Measurements from ENCODE around the gene TUBB8.
A peak's percentile ranks its signal among the peaks of the same experiment; 100 is the strongest.
"Not testable (repeated sequence)": the region's sequence is repeated elsewhere in the genome, so short reads cannot be mapped to it uniquely, and the experiment has no call there.

The TUBB8 gene

DNA sequence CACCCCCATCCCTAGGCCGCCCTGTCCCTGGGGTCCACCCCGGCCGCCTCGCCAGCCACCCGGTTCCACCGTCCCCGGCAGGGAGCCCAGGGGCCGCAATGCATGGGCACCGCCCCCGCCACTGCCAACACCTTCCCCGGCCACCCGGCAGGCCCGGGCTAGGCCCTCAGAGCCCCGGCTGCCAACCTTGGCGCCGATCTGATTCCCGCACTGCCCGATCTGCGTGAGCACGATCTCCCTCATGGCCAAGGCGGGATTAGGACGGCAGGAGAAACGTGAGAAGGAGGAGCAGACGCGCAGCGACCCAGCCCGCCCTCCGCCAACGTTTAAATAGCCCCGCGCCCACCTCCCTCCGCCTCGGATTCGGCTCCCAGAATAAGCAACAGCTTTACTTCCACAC is at the start of gene TUBB8:
Gene TUBB8, minus strand, starts transcription at position 301 of the 400 bp plus-strand sequence. Its CDS starts 58 bp downstream, at position 243.
- DNase-seq (ENCODE audit: low spot score): no peak

DNA sequence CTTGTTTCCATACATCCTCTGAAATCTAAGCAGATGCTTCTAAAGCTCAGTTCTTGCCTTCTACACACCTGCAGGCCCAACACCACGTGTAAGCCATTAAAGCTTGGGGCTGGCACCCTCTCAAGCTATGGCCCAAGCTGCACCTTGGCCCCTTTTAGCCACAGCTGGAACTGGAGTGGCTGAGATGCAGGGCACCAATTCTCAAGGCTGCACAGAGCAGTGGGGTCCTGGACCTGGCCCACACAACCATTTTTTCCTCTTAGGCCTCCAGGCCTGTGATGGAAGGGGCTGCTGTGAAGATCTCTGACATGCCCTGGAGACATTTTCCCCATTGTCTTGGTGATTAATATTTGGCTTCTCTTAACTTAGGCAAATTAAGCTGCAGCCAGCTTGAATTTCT is 47.4 kb upstream of the TUBB8 start:
- DNase-seq (ENCODE audit: low spot score): no peak

DNA sequence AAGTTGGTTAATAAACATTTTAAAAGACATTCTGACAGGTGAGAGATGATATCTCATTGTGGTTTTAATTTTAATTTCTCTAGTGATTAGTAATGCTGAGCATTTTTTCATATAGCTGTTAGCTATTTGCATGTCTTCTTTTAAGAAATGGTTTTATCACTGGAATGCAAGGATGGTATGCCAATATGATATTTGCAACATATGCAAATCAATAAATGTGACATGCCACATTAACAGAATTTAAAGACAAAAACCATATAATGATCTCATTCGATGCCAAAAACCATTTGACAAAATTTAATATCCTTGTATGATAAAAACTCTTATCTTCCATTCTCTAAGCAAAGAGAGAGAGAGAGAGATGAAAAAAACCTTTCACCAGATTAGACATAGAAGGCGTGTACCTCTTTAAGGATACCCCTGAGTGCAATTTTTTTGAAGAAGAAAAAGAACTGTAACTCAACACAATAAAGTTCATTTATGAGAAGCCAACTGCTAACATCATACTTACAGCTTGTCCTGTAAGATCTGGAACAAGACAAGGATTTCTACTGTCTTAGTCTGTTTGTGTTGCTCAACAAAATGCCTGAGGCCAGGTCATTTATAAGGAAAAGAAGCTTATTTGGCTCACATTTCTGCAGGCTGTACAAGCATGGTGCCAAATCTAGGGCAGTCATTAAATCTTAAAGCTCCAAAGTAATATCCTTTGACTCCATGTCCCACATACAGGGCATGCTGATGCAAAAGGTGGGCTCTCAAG is 46.4 kb upstream of the TUBB8 start:
- DNase-seq (ENCODE audit: low spot score): no peak

DNA sequence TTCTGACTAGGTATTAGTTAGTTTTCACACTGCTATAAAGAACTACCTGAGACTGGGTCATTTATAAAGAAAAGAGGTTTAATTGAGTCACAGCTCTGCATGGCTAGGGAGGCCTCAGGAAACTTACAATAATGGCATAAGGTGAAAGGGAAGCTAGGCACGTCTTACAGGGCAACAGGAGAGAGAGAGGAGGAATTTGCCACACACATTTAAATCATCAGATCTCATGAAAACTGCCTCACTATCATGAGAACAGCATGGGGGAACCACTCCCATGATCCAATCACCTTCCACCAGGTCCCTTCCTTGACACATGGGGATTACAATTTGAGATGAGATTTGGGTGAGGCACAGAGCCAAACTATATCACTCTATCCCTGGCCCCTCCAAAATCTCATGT is 45.5 kb upstream of the TUBB8 start:
- no peak for DNase-seq (ENCODE audit: low spot score)

DNA sequence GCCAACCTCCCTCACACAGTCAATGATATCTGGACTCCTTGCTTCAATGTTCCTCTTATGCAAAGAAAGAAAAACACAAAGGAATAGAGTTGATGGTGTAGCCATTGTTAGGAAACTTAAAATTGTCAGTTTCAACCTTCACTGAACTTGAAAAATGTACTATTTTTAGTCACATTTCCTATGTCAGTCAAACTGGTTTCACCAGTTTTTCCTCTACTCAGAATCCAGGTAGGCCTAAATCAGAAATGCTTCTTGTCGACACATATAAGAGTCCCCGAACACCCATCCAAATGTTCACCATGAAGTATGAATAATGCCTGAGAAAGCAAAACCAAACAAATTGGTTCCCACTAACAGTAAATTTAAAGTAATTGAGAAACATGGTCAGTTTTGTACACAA is 43.8 kb upstream of the TUBB8 start:
- no peak for DNase-seq (ENCODE audit: low spot score)

DNA sequence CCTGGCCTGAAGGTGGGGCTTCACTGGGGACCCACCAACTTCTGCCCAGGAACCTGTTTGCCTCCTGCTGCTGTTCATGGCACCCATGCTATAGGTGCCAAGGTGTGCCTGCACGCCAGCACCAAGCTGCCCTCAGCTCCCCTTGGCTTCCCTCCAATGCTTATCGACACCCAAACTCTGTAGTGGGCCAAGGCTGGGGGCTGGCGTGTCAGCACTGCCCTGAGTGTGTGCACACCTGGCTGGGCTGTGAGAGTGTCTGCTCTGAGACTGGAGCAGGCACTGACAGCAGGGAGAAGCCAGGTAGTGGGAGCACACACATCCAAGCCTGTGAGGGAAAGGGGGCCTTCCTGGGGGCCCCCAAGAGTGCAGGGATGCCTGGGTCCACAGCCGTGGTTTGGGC is 43.1 kb upstream of the TUBB8 start:
- no peak for DNase-seq (ENCODE audit: low spot score)

DNA sequence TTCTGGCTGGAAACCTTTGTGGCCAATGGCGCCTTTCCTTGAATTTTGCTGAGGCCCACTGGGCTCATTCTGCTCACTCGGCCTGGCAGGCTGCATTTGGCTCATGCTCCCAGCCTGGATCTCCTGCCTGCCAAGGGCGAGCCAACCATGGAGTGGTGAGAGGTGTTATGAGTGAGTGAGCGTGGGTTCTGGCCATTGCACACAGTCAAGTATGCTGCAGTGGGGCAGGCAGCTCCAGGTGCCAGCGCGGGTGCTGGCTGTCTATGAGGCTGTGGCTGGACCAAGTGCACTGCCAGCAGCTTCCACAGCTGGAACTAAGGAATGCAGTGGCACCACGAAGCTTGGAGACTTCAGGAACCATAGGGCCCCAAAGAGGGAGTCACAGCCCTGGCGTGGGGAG is 42.2 kb upstream of the TUBB8 start:
- no peak for DNase-seq (ENCODE audit: low spot score)

DNA sequence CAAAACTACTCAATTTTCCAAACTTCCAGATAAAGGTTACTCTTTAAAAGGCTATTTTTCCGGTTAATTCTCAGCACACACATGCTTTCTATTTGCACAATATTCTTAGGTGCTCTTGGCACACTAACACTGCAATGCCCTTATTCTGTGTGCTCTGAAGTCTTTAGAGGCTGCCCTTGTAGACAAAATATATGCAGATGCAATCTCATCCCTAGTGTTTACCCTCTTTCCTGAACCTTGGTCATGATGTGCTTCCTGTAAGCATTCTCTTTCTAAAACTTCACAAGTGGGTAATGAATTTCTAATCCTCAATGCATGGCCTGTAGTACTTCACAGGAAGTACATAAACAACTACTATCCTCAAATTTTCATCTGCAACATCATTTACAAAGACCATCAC is 41.1 kb upstream of the TUBB8 start:
- DNase-seq (ENCODE audit: low spot score): no peak

DNA sequence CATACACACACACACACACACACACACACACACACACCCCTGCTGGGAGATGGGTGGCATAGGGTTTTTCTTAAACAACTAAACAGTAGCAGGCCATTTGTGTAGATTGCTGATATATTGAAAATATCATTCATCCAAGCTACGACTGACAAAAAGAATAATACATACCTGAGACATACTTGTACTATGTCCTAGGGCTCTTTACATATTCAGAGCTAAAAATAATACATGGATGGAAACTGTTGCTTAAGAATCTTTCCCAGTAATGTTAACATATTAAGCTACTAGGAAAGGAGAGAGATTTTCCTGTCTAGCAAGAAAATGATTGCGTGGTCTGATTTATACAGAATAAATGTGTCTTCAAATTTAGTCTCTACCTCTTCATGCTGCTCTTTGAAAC is 40.2 kb upstream of the TUBB8 start:
- no peak for DNase-seq (ENCODE audit: low spot score)

DNA sequence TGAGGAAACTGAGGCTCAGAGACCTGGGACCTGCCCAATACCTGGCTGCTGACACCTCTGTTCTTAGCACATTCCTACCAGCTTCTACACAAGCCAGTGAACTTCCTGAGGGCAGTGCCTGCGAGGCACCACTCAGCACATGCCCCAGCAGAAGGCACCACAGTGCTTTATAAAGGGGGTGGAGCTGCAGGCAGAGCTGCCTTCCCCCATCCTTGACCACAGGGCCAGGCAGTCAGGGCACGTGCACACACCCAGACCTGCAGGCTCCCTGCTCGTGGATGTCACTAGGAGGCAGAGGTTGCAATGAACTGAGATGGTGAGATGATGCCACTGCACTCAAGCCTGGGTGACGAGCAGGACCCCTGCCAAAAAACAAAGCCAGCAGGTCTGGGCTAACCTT is 39.2 kb upstream of the TUBB8 start:
- no peak for DNase-seq (ENCODE audit: low spot score)

DNA sequence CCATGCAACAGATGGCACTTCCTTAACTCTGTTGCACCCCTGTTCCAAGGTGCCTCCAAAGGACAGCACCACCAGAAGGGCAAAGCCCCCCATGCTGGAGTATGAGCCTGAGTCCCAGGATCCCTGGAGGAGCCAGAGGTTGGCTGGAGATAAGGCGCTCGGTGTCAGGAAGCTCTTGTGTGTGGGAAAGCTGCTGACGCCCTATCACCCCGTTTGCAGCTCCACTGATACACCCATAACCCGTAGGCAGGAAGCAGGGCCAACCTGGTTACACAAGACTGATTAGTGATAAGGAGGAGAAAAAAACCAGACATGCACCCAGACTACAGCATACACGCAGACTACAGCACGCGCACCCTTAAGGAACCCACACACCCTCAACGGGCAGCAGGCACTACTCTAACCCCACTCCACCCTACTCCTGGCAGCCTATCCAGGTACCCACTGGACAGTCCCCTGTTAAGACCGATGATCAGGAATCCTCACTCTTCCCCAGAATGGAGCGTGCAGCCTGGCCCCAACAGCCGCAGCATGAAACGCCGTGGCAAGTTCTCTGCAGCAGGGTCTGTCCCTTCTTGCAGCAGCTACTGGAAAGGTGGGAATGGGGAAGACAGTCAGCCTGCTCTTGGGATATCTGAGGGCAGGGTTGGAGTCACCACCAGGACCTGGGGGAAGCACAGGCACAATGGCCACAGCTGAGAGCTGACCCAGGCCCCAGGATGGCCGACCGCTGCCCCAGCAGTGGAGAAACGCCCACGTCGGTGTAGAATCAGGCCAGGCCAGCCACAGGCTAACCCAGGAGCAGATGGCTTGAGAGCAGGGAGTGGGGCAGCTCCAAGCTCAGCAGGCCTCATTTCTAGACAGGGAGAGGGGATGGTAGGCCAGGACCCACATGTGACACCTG is 38.3 kb upstream of the TUBB8 start:
- no peak for DNase-seq (ENCODE audit: low spot score)

DNA sequence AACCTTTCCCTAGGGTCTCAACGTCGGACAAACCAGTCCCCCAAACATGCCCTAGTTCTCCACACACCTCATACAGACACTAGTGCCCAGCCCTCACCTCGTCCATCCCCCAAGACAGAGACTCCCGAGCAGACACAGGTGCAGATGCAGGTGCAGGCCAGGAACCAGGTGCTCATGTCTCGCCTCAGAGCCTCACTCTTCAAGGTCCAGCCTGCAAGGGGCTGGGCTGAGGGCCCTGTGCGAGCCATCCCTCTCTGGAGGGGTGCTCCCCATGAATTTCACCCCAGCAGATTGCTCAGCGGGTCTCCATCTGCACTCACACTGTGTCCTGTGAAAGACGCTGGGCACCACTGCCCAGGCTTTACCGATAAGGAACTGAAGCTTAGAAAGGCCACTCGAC is 36.9 kb upstream of the TUBB8 start:
- no peak for DNase-seq (ENCODE audit: low spot score)

DNA sequence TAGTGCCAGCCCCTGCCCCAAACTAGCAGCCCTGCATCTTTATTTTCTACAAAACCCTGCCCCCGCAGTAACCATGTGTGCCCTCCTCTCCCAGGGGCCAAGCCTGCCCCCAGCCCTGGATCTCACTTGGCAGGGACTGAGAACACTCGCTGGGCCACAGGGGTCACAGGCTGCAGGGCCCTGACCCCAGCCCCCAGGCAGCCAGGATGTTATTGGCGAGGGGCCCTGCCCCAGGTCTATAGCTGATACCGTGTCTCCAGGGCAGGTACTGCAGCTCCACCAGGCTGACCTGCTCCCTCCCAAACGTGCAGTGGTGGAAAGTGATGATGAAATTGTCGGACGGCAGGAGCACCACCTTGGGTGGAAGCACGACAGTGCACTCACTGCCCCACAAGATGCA is 35.9 kb upstream of the TUBB8 start:
- no peak for DNase-seq (ENCODE audit: low spot score)

DNA sequence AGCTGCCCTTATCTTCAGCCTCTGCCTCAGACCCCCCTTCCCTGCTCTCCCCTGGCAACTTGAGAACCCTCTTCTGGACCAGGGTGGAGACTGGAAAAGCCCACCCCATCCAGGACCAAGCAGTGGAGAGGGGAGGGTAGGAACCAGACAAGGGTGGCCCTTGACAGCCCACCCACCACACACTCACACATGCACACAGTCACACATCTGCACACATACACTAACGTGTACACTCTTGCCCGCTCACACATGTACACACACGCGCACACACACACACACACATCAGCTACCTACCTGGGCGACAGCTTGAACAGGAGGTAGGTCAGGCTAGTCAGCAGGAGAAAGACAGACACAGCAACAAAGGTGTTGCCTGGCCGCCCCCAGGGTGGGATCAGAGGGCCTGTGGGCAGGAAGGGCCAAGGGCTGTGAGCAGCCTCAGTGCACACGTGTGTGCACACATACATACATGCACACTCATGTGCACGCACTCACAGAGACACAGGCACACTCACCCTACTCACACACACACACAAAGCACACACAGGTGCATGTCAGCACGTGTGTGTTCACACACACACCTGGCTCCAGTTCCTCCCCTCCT is 34.9 kb upstream of the TUBB8 start:
- DNase-seq (ENCODE audit: low spot score): no peak

DNA sequence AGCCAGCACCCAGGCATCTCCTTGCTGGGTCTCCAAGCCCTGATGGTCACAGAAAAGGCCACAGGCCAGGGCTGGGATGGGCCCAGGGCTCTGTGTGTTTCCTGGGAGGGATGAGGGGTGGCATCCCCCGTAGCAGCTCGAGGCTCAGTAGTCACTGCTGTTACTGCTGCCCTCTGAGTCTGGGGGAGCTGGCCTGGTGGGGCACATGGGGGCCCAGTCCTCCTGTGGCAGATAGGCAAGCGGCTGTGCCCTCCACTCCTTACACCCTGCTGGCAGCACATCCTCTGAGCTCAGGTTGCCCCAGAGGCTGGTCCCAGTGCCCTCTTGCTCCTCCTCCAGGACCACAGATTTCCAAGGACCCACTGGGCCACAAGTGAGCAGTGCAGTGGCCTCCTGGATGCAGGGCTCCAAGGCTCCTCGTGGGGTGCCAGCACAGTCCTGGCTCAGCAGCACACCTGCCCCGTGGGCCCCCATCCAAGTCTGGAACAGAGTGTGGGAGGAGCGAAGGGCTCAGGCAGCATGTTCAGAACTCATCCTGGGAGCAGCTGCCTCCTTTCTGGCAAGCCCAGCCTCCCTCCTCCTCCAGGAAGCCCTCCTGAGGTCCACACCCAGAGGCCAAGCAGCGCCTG is 31.5 kb upstream of the TUBB8 start:
- DNase-seq (ENCODE audit: low spot score): no peak

DNA sequence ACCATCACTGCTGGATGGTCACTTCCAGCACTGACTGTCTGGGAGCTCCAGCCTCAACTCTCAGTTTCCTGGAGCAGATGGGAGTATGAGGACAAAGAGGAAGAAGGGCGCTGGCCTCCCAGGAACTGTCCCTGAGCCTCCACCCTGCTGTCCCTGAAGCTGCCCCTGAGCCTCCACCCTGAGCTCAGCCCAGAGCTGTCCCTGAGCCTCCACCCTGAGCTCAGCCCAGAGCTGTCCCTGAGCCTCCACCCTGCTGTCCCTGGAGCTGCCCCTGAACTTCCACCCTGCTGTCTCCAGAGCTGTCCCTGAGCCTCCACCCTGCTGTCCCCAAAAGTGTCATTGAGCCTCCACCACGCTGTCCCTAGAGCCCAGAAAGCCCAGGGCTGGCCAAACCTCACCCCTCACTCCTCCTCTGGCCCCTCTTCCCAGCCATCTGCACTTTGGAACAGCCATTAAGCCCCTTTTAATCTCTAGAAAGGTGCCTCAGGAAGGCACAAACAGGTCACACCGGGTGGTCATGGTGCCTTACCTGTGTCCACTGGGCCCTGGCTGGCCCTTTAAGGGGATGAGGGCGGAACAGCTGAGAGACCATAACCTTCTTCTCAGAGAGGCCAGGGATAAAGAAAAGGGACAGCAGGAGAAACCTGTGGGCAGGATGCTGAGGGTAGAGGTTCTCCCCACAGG is 30.6 kb upstream of the TUBB8 start:
- no peak for DNase-seq (ENCODE audit: low spot score)

DNA sequence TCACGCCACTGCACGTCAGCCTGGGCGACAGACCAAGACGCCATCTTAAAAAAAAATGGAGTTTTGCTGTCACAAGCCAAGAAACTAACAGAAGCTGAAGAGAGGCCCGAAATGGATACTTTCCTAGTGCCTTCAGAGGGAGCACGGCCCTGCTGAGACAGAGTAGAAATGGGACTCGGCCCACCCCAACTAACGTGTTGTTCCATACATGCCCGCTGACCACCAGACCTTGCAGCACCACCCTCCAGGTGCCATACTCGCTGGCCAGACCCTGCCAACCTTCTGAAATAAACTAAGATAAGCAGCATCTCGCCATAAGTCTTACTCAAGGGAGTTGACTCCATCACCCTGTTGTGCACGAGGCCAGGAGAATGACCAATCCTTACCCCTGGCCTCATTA is 29.5 kb upstream of the TUBB8 start:
- no peak for DNase-seq (ENCODE audit: low spot score)

DNA sequence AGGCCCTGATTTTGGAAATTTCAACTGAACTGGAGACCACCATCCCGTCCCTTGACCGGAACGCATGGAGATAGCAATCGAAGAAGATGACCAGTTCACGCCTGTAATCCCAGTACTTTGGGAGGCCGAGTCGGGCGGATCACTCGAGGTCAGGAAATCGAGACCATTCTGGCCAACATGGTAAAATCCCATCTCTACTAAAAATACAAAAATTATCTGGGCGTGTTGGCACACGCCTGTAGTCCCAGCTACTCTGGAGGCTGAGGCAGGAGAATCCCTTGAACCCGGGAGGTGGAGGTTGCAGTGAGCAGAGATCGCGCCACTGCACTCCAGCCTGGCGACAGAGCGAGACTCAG is 25.1 kb upstream of the TUBB8 start:
- DNase-seq (ENCODE audit: low spot score): not testable (repeated sequence)

DNA sequence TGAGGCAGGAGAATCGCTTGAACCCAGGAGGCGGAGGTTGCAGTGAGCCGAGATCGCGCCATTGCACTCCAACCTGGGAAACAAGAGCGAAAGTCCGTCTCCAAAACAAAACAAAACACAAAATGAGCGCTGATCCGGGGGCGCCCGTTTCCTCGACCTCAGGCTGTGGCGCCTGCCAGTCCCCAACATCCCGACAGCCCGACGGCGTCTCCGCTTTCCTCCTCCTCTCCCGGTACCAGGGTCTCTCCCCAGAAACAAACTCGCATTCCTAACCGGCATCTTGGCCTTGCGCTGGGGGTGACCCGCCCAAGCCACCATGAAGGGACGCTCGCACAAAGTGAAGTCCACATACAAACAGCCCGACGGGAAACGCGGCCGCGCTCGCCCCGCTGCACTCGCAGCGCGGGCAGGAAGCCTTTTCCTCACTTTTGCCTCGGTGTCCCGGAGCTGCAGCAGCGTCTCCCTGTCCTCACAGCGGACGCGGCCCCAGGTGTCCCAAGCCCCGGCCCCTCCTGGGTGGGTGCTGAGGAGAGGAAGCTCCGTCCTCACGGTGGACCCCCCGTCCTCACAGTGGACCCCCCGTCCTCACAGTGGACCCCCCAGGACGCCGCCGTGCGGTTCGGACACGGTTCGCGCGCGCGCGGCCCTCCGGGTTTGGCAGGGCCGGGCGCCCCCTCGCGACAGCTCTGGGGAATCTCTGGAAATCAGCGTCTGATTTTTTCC is 24.6 kb upstream of the TUBB8 start:
- peak; percentile 24 for DNase-seq (ENCODE audit: low spot score)

DNA sequence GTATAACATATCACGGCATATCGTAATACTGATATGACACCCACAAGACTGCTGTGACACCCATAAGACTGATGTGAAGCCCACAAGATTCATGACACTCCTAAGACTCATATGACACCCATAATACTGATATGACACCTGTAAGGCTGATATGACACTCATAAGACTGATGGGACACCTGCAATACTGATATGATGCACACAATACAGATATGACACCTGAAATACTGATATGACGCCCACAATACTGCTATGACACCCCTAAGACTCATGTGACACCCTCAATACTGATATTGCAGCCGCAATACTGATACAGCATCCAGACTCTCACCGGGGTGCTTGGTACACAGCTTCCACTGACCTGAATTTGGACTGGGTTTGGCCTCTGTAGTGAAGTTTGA is 19.1 kb upstream of the TUBB8 start:
- not testable (repeated sequence) for DNase-seq (ENCODE audit: low spot score)

DNA sequence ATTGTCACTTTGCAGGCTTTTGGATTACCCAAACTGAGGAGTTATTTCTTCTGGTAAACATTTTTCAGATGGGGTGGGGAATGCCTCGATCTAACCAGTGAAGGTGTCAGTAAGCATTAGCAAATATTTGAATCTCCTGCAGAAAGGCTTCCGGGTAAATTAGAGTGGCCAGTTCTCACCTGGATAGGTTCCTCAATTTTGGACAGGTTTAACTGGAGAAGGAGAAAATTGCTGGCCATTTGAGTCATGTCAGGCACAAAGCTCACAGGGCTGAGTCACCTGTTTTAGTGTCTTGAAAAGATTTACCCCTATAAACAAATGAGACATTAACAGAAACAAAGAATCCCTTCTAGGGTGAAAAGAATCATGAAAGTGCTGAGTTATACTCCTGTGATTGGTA is 830 bp upstream of the TUBB8 start:
- not testable (repeated sequence) for DNase-seq (ENCODE audit: low spot score)
